ENCODE results near the gene ATP8A2.

ATP8A2 gene

DNA sequence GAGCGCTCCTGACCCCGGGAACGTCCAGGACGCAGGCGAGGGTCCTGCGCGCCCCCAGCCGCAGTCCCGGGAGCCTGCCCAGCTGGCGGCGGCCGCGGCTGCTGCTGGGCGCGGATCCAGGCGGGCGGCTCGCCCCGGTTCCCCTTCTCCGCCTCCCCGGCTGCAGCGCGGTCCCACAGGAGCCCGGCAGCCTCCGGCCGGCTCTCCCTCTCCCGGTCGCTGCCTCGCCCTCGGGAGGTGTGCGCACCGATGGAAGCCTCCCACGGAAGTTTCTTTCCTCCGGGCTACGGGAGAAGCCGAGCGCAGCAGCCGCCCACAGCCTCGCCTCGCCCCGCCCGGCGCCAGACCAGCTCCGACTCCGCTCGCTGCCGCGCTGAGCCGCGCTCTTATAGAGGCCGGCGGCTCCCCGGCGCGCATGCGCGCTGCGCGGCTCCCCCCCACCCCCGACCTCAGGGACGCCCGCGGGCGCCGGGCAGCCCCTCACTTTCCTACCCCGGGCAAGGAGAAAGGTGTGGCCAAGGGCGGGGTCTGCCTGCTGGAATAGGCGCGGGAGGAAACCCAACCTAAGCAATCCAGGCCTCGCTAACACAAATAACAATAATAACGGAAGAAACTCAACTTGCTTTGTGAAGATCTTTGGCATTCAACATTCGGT, 680.0 kb downstream of the ATP8A2 start, which contains the start of gene SHISA2:
SHISA2 (minus strand) TSS at position 360 of the 655 bp plus-strand sequence. CDS start 1,041 bp downstream, outside the sequence.
- TF ChIP-seq, protein P1, sequence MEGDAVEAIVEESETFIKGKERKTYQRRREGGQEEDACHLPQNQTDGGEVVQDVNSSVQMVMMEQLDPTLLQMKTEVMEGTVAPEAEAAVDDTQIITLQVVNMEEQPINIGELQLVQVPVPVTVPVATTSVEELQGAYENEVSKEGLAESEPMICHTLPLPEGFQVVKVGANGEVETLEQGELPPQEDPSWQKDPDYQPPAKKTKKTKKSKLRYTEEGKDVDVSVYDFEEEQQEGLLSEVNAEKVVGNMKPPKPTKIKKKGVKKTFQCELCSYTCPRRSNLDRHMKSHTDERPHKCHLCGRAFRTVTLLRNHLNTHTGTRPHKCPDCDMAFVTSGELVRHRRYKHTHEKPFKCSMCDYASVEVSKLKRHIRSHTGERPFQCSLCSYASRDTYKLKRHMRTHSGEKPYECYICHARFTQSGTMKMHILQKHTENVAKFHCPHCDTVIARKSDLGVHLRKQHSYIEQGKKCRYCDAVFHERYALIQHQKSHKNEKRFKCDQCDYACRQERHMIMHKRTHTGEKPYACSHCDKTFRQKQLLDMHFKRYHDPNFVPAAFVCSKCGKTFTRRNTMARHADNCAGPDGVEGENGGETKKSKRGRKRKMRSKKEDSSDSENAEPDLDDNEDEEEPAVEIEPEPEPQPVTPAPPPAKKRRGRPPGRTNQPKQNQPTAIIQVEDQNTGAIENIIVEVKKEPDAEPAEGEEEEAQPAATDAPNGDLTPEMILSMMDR (IDR thresholded peaks at IDR 0.05): no peak

DNA sequence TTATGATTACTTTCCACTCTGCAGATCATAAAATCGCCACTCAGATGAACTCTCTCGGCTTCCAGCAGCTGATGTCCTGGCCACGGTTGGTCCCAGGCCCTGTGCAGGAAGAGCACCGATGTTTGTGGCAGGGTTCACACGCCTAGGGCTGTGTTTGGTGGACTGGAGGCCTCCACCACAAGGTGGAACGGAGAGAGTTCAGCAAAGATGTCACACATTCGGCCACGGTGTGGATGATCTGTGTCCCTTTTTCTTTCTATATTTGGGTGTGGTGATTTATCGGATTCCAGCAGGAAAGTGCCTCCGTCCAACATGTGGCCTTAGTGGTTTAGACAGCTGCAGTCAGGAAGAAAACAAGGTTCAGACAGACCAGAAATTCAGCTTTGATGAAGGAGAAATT, 680.6 kb downstream of the ATP8A2 start:
- TF ChIP-seq, protein P1 (IDR thresholded peaks at IDR 0.05): no peak

DNA sequence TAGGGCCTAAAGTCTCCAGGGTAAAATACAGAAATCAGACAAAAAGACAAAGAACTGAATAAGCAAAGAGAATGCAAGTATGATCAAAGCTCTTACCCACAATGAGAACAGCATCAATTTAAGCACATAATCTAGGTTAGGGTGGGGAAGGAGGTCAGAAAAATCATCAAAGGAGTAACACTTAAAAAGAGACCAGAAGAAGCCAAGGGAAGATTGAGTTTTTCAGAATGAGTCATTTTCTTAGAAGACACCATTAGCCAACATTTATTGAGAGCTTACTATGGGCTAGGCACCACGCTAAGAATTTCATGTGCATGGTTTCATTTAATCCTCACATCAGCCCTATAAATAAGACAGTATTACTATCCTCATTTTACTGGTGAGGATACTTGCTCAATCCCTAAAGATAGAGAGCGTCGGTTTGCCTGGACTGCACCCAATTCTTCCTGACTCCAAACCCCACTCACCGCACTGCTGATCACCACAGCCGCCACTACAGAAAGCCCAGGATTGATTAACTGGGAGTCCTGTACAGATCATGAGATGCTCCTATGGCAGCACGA, 681.7 kb downstream of the ATP8A2 start:
- TF ChIP-seq, protein P1 (IDR thresholded peaks at IDR 0.05): no peak

DNA sequence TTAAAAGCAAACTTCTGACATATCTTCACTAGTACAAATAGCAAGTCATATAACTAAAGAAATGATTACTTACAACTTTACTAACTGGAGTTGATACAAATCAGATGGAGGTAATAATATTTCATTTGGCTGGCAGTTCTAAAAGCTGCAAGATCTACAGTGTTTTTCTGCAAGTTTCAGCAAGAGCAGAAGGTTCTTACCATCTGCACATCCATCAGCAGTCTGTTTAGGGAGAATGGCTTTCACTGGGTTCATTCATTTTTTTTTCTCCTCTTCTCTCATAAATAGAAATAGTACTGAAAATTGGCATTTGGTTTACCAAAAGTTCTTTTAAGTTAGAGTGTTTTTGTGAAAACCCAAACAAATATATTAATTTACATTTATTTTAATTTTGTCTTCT, 683.1 kb downstream of the ATP8A2 start:
- TF ChIP-seq, protein P1 (IDR thresholded peaks at IDR 0.05): no peak

DNA sequence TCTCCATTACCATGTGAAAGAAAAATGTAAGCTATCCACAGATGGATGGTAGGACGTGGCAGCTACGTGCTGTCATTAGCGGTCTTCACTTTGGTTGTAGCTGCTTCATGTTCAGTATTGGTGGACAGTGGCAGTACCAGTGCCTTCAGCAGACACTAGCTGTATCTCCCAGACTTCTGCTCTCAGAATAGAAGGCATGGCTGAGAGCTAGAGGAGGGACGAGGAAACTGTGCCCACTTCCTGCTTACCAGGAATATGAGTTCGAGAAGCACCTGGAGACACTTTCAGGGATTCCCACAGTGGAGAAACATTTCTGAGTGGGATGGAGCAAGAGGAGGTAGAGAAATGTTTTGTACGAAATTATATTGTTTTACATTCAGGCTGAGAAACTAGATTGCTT, 686.9 kb downstream of the ATP8A2 start:
- TF ChIP-seq, protein P1 (IDR thresholded peaks at IDR 0.05): no peak

DNA sequence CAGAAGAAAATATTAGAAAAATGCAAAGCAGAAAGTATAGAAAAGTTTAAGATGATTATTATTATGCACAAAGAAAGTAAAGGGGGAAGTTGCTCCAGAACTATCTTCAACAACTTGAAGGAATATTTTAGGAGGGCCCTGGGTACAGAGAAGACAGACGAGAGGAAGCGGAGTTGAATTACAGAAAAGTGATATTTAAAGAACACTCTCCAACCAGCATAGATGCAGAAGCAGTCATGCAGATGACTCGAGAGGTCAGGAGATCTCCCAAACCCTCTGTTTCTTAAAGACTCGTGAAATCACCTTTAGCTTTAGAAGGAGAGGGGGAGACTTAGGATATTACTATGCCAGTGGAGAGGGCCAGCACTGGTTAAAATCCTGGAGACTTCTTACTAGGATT, 688.6 kb downstream of the ATP8A2 start:
- TF ChIP-seq, protein P1 (IDR thresholded peaks at IDR 0.05): no peak

DNA sequence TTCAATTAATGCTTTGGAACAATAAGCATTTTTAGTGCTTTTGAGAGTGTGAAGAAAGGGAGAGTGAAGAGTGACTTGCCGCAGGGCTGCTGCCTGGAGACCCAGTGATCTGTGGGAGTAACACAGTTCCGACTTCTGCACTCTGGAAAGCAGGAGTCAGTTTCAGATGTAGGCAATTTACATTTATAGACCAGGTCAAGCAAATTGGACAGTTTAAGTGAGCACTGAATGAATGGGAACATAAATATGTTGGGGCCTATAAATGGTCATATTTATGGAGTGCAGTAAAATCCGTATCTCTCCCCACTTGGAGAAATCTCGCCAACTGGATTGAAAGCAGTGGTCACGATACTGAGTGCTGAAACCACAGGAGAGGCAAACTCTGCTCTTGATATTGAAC, 689.5 kb downstream of the ATP8A2 start:
- TF ChIP-seq, protein P1 (IDR thresholded peaks at IDR 0.05): no peak

All from LNCAP (cell line).